ENCODE results near the gene PPIL6.
"Not testable (repeated sequence)": the region's sequence is repeated elsewhere in the genome, so short reads cannot be mapped to it uniquely, and the experiment has no call there.

The PPIL6 gene

GRCh38 chr6:109466212-109466923 lies 25.9 kb upstream of the PPIL6 start:
- DNase-seq (ENCODE audit: low read depth, low spot score): no peak

GRCh38 chr6:109465772-109466171 lies 25.3 kb upstream of the PPIL6 start:
- no peak for DNase-seq (ENCODE audit: low read depth, low spot score)

DNA sequence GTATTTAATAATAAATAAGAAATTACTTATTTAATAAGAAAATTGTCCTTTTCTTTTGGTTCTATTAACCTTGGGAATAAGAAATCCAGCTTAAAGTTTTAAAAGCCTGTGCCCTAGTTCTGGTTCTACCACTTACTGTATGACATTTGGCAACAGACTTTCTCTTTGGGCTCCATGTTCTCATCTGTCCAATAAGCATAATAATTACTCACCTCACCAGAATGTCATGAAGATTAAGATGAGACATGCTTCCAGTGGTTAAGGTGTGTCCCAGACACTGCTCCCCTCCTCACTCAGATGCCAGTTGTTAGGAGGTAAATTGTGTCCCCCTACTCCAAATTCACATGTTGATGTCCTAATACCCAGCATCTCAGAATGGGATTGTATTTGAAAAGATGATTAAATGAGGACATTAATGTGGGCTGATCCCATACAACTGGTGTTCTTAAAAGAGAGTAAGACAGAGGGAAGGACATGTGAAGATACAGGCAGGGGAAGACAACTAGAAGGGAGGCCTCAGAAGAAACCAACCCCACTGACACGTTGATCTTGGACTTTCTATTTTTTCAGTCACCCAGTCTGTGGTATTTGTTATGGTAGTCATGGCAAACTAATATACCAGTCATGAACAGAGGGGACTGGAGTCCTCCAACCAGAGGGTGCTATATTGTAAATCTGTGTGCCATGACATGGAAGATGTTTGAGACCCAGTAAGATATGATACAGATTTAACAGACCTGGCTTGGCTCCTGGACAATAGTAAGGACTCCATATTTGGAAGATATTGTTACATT lies 21.5 kb upstream of the PPIL6 start:
- DNase-seq (ENCODE audit: low read depth, low spot score): no peak

GRCh38 chr6:109461205-109461604 lies 20.8 kb upstream of the PPIL6 start:
- DNase-seq (ENCODE audit: low read depth, low spot score): not testable (repeated sequence)

- DNase-seq (ENCODE audit: low read depth, low spot score): no peak
These were observed 19.9 kb upstream of the PPIL6 start for GRCh38 chr6:109460161-109460829.

DNA sequence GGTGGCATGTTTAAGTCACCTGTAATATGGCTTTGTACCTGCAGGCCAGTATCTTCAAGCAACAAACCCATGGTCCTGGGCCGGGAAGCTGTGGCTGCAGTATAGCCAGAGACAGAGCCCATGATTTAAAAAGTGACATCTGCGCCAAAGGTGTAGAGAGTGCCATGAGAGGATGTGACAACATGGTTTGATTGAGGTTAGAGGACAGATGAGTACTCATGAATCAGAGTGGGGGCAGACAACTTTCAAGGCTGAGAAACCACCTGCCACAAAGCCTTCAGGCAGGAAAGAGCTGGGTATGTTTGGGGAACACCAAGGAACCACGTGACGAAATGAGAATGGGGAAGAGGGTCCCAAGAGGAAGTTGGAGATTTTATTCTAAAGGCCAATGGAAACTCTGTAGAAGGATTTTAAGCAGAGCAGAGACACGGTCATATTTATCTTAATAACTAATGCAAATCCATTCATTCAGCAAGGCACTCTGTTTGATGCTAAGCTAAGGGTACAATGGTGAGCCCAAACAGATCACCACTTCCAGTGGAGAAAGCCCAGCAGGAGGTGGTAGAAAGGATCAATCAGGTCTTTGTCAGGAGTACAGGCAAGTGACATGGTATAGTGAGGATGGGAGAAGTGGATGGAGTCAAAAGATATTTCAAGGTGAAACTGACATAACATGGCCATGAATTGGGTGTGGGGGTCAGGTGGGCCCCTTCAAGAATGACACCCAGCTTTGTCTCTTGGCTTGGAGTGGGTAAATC lies 18.5 kb upstream of the PPIL6 start:
- DNase-seq (ENCODE audit: low read depth, low spot score): no peak

DNA sequence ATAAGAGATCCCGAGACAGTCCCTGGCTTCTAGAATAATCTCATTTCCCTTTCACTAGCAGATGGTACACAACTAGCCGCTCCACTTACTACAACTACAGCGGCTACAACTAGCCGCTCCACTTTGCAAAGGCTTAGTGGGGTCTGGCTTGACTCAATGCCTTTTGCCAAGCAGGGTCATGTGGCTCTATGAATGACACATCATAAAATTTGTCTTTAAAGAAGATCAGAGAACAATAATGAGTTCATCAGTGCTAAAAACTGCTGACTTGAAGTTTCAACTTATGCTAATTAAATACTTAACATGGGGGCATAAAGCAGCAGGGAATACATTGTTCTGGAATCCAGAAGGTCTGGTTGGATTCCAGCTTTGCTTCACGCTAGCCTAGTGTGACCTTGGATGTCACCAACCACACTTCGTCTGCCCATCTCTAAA lies 17.2 kb upstream of the PPIL6 start:
- no peak for DNase-seq (ENCODE audit: low read depth, low spot score)

DNA sequence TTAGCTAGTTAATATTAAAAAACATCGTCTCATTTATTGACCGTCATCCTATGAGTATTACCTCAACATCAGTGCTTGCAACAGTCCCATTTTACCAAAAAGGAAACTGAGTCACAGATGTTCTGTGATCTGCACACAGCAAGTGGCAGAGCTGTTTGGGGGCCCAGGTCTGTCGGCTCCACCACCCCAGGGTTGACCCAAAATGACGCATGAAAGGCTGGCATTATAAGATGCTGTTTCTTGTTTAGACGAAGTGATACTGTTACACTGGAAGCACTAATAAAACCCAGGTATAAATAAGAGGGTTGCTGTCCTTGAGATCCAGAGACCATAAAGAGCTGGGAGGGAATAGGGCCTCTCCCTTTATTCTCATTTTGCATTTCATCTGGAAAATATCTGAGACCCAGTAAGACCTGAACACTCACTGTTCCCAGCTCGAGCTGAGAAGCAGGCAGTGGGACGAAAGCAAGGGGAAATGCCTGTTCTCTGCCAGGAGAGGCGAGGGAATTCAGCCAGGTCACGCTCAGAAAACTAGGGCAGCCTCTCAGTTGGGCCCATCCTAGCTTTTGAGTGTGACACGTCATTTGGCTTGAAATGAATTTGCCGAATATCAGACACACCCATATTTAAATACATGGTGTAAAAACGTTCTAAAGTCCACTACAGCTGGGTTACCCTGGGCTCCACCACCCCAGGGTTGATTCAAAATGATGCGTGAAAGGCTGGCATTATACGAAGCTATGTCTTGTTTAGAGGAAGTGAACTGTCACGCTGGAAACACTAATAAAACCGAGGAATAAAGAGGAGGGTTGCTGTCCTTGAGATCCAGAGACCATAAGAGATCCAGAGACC lies 16.5 kb upstream of the PPIL6 start:
- no peak for DNase-seq (ENCODE audit: low read depth, low spot score)

DNA sequence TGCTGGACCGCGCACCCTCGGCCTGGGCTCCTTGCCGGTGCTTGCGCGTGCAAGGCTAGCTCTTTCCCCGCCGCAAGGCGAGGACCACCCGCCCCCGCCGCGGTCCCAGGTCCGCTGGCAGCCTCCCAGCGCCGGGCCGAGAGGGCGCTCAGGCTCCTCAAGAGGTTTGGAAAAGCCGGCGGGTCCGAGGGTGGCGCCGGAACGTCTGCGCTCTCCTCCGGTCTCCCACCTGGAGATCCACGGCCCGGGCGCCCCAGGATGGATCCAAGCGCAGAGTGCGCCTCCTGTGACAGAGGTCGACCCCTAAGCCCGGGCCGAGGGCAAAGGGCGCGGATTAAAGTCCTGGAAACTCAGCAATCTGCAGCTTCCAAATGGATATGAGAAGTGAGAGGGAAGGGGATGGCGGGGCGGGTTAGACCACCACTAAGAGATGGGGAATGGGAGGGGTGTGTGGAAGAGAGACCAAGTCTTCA lies 15.7 kb upstream of the PPIL6 start:
- DNase-seq (ENCODE audit: low read depth, low spot score): no peak

DNA sequence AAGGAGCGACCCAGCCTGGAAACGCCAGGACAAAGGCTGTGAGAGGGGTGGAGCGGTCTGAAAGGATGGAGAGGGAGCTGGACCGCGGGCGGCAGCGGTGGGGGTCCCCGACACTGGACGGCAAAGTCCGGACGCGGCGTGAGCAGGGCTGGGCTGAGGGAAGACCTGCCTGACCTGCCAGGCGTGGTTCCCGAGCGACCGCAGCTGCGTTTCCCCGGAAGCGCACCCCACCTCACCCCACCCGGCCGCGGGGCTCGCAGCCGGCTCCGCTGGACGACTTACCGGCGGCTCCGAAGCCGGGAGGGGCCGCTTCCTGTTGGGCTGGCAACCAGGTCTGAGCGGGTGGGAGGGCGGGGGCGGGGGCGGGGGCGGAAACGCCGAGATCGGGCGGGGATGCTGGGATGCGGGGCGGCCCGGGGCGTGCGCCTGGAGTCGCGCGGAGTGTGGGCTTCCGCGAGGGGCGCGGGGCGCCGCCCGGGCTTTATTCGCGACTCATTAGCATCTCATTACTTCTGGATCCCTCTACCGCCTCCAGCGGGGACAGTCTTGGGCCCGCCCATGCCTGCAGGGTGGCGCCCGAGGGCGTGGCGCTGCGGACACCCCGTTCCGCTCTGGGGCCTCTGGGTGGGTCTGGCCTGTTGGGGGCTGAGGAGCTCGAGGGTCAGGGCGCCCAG lies 15.1 kb upstream of the PPIL6 start, which contains the start of gene MICAL1:
Gene MICAL1, minus strand, starts transcription at position 336 of the 674 bp plus-strand sequence. CDS start 1,576 bp downstream, outside the sequence.
- DNase-seq (ENCODE audit: low read depth, low spot score): peak; percentile 62

DNA sequence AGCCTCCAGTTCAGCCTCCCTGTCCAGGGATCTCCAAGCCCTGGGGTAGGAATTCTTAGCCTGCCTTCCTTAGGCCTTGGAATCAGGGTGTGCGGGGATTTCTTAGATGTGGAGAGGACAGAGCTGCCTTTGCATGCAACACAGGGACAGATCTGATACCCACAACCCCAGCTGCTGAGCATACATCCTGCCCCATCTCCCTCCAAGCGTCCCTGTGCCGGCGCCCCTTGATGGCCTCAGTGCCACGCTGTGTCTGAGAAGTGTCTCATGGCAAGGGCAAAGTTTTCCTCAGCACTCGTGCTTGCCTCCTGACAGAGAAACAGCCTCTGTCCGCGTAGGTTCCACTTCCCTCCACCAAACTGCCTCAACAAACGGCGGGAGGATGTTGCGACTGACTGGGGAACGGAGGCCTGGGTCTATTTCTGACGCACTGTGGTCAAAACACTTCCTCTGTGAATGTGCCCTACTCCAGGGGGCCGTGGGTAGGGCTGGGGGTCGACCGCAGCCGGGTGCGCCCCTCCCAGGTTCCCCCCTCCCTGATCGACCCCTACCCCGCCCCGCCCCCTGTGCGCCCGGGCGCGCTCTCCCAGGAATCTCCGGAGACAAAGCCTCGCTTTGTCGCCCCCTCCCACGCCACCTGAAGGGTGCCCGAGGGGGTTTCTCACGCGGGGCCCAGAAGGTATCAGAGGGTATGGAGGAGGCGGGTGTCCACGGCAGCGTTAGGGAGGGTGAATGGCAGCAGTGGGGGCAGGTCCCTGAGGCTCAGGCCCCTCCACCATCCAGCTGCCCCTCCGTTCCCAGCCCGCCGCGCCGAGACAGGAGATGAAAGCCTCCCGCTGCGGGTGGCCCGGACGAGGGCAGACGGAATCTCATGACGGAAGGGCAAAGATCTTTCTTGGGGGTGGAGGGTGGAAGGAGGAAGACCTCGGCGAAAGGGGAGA lies 14.3 kb upstream of the PPIL6 start:
- DNase-seq (ENCODE audit: low read depth, low spot score): peak; percentile 23

DNA sequence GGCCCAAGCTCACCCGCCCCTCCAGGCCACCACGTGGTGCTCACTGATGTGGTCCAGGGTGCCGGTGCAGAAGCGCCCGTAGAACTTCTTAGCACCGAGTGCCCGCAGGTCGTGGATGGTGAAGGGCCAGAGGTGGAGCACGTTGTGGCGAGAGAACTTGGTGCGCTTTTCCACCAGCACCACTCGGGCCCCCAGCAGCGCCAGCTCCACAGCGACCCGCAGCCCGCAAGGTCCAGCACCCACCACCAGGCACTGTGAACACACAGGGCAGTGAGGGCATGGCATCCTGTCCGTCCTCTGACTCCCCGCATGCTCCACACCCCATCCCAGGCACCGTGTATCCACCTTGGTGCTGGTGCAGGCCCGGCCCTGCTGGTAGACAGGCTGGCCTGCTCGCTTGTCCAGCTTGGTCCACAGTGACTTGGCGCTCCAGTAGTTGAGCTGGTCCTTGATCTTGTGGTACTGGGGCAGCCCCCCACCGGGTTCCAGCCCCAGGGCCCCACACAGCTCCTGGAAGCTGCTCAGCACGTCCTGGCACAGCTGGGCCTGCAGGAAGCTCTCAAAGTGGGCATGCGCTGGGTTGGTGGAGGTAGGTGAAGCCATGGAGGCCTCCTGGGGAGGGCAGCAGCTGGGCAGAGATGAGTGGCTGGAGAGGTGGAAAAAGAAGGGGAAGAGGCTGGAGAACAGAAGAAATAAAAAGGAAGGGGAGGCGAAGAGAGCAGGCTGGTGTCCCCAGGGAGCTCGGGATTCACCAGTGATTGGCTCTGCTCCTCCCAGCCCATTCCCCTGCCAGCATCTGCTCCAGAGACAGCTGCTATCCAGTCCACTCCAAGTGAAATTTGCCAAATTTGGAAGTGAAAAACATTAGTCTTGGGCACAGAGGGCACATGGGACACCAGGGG lies 13.4 kb upstream of the PPIL6 start:
- peak; percentile 23 for DNase-seq (ENCODE audit: low read depth, low spot score)

- DNase-seq (ENCODE audit: low read depth, low spot score): no peak
These were observed 12.7 kb upstream of the PPIL6 start for GRCh38 chr6:109453156-109453555.

DNA sequence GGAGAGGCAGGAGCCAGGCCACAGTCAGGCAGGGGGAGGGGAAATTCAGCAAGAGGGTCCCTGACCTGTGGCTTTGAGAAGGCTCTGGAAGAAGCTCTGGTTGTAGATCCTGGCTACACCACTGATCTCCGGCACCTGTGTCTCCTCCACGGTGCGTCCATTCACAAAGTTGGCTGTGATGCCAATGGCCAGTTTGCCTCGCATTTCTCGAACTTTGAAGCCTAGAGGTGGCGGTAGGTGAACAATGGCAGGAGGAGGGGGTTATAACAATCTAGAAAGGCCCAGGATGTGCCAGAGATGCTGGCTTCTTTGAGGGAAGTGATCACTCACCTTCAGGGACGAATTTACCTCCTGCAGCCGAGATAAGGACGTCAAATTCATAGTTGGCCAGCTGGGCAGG lies 11.8 kb upstream of the PPIL6 start:
- DNase-seq (ENCODE audit: low read depth, low spot score): no peak

DNA sequence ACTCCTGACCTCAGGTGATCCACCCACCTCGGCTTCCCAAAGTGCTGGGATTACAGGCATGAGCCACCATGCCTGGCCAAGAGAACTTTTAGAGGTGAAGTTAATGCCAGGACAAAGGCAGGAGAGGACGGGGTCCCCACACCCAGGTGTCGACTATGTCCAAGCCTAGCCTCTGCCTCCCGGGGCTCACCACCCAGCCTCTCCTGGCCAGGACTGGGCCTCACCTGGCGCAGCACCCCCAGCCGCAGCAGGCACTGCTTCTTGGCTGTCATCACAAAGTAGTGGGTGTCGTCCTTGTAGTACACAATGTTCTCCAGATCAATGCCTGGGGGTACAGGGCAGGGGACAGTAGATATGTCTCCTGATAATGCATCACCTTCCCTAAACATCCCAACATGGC lies 10.9 kb upstream of the PPIL6 start:
- DNase-seq (ENCODE audit: low read depth, low spot score): no peak

DNA sequence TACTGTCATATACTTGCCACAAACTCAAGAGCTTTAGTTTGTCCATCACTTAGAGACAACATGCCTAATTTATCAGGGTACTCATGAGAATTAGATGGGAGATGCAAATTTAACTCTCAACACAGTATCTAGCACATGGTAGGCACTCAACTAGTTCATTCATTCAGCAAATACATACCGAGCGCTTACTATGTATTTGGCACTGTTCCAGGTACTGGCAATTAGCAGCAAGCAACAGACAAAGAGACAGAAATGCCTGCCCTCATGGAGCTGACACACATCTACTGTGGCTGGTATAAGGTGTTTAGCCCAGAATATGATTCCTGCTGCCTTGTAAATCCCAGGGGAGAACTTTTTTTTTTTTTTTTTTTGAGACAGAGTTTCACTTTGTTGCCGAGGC lies 10.4 kb upstream of the PPIL6 start:
- no peak for DNase-seq (ENCODE audit: low read depth, low spot score)

DNA sequence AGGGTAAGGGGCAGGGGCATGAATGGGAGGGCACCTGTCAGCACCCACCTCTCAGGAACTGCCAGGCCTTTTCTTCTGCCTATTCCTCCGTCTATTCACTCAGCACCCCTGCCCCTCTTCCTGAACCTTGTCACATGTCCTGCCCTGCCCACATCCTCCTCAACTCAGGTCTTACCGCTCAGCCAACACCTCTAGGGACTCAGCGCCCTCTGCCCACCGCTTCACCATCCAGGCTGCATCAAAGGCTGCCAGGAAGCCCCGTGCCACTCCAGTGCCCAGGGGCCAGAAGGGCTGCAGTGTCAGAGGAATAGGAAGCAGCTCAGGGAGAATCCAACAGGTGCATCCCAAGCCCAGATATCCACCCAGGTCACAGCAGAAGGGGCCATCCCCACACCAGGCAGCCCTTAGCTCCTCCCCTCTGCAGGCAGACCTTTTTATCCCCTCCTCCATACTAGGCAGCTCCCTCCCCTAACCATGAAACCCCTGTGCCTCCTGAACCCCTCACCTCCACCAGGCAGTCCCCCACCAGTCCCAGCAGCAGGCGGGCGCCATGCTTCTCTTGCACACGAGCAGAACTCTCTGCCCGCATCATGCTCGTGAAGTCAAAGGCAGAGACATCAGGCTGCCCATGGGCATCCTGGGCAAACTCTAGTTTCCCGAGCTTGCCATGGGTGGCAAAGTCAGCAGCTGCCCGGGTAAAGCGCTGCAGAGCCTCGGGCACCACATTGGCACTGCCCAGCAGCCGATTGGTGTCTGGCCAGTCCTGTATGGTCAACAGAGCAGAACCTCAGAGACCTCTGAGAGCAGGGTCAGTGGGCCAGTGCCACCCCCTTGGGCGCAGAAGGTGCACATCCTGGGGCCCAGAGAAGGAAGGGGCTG lies 9.6 kb upstream of the PPIL6 start:
- no peak for DNase-seq (ENCODE audit: low read depth, low spot score)

Data from ELF-1 (cell line).